Measurements from ENCODE around the gene FGF1. TPM values are rescaled to one million over a fixed set of nuclear protein-coding genes. Genes with fewer than 3 reads are reported as not detected.

Gene FGF1
- total RNA-seq = 2.4 TPM

- no peak for DNase-seq
Observed at GRCh38 chr5:142685418-142686209, at the start of gene FGF1. Gene FGF1 (minus strand): TSS chr5:142686090. CDS start chr5:142614127, 71,963 bp downstream.

GRCh38 chr5:142727735-142728047 lies 41.8 kb upstream of the FGF1 start:
- no peak for DNase-seq

- peak; percentile 97 for DNase-seq
Observed at GRCh38 chr5:142726188-142726731, 40.4 kb upstream of the FGF1 start.

- no peak for DNase-seq
Observed at GRCh38 chr5:142725231-142726187, 39.6 kb upstream of the FGF1 start.

- no peak for DNase-seq
Observed at GRCh38 chr5:142724821-142725220, 38.9 kb upstream of the FGF1 start.

GRCh38 chr5:142722896-142723295 lies 37.0 kb upstream of the FGF1 start:
- DNase-seq = no peak

- DNase-seq = no peak
Observed at GRCh38 chr5:142722146-142722545, 36.3 kb upstream of the FGF1 start.

GRCh38 chr5:142720641-142721271 lies 34.9 kb upstream of the FGF1 start:
- DNase-seq = no peak

GRCh38 chr5:142719836-142720370 lies 34.0 kb upstream of the FGF1 start:
- no peak for DNase-seq

- peak; percentile 73 for DNase-seq
Observed at GRCh38 chr5:142717582-142718215, 31.8 kb upstream of the FGF1 start.

GRCh38 chr5:142716963-142717362 lies 31.1 kb upstream of the FGF1 start:
- DNase-seq = peak; percentile 59

GRCh38 chr5:142715291-142715690 lies 29.4 kb upstream of the FGF1 start:
- no peak for DNase-seq

- peak; percentile 92 for DNase-seq
Observed at GRCh38 chr5:142713121-142713706, 27.3 kb upstream of the FGF1 start.

GRCh38 chr5:142703153-142703552 lies 17.3 kb upstream of the FGF1 start:
- no peak for DNase-seq

GRCh38 chr5:142701673-142702311 lies 15.9 kb upstream of the FGF1 start:
- DNase-seq = no peak

GRCh38 chr5:142700566-142700965 lies 14.7 kb upstream of the FGF1 start:
- no peak for DNase-seq

GRCh38 chr5:142699184-142699720 lies 13.4 kb upstream of the FGF1 start:
- DNase-seq = peak; percentile 83

- no peak for DNase-seq
Observed at GRCh38 chr5:142698447-142699183, 12.7 kb upstream of the FGF1 start.

GRCh38 chr5:142697356-142698255 lies 11.7 kb upstream of the FGF1 start:
- DNase-seq = peak; percentile 30
